ENCODE data around the gene USP6NL. TPM values are rescaled to one million over a fixed set of nuclear protein-coding genes. Genes with fewer than 3 reads are reported as not detected.

USP6NL gene
- total RNA-seq, 2 donors from 2014 or later: 18.3 to 20.1 TPM

GRCh38 chr10:11626071-11626470 is 14.6 kb upstream of the USP6NL start:
- intact Hi-C loops (cut with DNase I, micrococcal nuclease): no loop called here
- DNase-seq (no peak), ATAC-seq (peak; percentile 52)

- intact Hi-C loops (cut with DNase I, micrococcal nuclease): no loop called here
- DNase-seq (no peak), ATAC-seq (no peak)
Observed at GRCh38 chr10:11625019-11625735, 13.7 kb upstream of the USP6NL start.

- intact Hi-C loops (cut with DNase I, micrococcal nuclease): no loop called here
- DNase-seq (no peak), ATAC-seq (no peak)
Observed at GRCh38 chr10:11617233-11617632, 5.8 kb upstream of the USP6NL start.

- intact Hi-C loops (cut with DNase I, micrococcal nuclease): no loop called here
Observed at GRCh38 chr10:11616021-11616420, 4.6 kb upstream of the USP6NL start.

GRCh38 chr10:11615396-11615795 is 3.9 kb upstream of the USP6NL start:
- ATAC-seq (no peak), DNase-seq (no peak)
- intact Hi-C loops (cut with DNase I, micrococcal nuclease): no loop called here

More at GRCh38 chr10:11616021-11616420, 4.6 kb upstream of the USP6NL start:
- ATAC-seq: no peak
- DNase-seq: no peak

GRCh38 chr10:11612021-11613001 is 861 bp upstream of the USP6NL start:
- intact Hi-C loops (cut with DNase I, micrococcal nuclease): no loop called here
- ATAC-seq (peak; percentile 64), DNase-seq (no peak)

GRCh38 chr10:11610826-11611247 is 613 bp downstream of the USP6NL start:
- intact Hi-C loops (cut with DNase I, micrococcal nuclease): no loop called here
- peak; percentile 34 to 58 for DNase-seq
- ATAC-seq: peak; percentile 12

- ATAC-seq (no peak), DNase-seq (no peak)
- intact Hi-C loops (cut with DNase I, micrococcal nuclease): no loop called here
Observed at GRCh38 chr10:11610166-11610825, 1.2 kb downstream of the USP6NL start.

- DNase-seq (no peak), ATAC-seq (no peak)
- intact Hi-C loops (cut with DNase I, micrococcal nuclease): loop anchor here in 1 of 2 donors (10.0 kb wide), 1 partner anchor 85 kb away; no protein-coding TSS in a partner anchor
Observed at GRCh38 chr10:11609492-11610093, 1.9 kb downstream of the USP6NL start.

GRCh38 chr10:11609052-11609451 is 2.4 kb downstream of the USP6NL start:
- no peak for ATAC-seq
- no peak for DNase-seq
- intact Hi-C loops (cut with DNase I, micrococcal nuclease): loop anchor here in 1 of 2 donors (10.0 kb wide), 1 partner anchor 84 kb away; no protein-coding TSS in a partner anchor

- no peak for DNase-seq
- no peak for ATAC-seq
- intact Hi-C loops (cut with DNase I, micrococcal nuclease): loop anchor here in 1 of 2 donors (10.0 kb wide), 1 partner anchor 84 kb away; no protein-coding TSS in a partner anchor
Observed at GRCh38 chr10:11608159-11609013, 3.1 kb downstream of the USP6NL start.

- ATAC-seq: no peak
- intact Hi-C loops (cut with DNase I, micrococcal nuclease): loop anchor here in 1 of 2 donors (10.0 kb wide), 1 partner anchor 81 kb away; no protein-coding TSS in a partner anchor
- no peak for DNase-seq
Observed at GRCh38 chr10:11605807-11606408, 5.5 kb downstream of the USP6NL start.

- intact Hi-C loops (cut with DNase I, micrococcal nuclease): loop anchor here in 1 of 2 donors (10.0 kb wide), 1 partner anchor 80 kb away; no protein-coding TSS in a partner anchor
- ATAC-seq (peak; percentile 42), DNase-seq (no peak)
Observed at GRCh38 chr10:11604865-11605650, 6.4 kb downstream of the USP6NL start.

- intact Hi-C loops (cut with DNase I, micrococcal nuclease): loop anchor here in 1 of 2 donors (10.0 kb wide), 1 partner anchor 79 kb away; no protein-coding TSS in a partner anchor
- ATAC-seq: no peak
- DNase-seq: no peak
Observed at GRCh38 chr10:11603741-11604140, 7.7 kb downstream of the USP6NL start.

- intact Hi-C loops (cut with DNase I, micrococcal nuclease): loop anchor here in 1 of 2 donors (10.0 kb wide), 1 partner anchor 78 kb away; no protein-coding TSS in a partner anchor
- no peak for DNase-seq
- ATAC-seq: peak; percentile 76
Observed at GRCh38 chr10:11602919-11603523, 8.4 kb downstream of the USP6NL start.

- ATAC-seq: no peak
- intact Hi-C loops (cut with DNase I, micrococcal nuclease): loop anchor here in 1 of 2 donors (10.0 kb wide), 1 partner anchor 78 kb away; no protein-coding TSS in a partner anchor
- no peak for DNase-seq
Observed at GRCh38 chr10:11602358-11602757, 9.1 kb downstream of the USP6NL start.

Data from left colon (tissue), 2 donors.